Fibroblast of peridontal ligament (primary cell): ENCODE measurements around the gene ADGRF1.

ENCODE experiments used
- DNase-seq: peaks from one replicate; pipeline ENCODE4 v3.0.0-alpha.2; 2010; ENCODE audit errors: extremely low read depth

ADGRF1 gene

GRCh38 chr6:46979206-46979605 is 62.9 kb downstream of the ADGRF1 start:
- no peak for DNase-seq

DNA sequence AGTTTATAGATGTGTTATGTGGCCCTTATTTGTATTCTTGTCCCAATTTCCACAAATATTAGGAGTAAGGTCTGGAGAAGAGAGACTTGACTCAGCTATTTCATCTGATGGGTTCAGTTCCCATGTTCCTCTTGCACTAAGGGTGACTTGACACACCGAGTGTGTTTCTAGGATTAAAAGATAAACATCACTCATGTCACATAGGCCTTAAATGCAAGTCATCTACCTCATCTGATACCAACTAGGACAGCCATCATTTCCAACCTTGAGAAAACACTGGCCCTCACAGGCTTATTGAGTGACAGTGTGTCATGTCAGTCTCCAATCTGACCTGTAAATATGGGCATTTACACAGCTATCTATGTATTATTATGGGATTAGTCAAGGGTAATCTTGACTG is 67.3 kb downstream of the ADGRF1 start:
- no peak for DNase-seq

DNA sequence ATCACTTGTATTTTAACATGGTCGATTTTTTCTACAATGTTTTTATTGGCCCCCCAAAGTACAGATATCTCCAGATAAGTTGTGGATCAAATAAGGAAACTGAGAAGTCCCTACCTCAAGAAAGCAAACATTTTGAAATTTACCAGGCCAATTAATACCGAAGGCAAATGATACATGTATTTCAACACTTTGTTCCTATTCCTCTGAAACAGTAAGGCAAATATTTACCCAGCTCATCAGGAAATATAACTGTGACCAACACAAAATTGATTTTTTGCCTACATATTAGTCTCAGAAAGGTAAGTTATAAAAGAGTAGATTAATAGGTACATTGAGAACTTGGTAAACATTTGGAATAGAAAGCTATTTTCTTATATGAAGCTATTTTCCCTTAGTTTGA is 69.1 kb downstream of the ADGRF1 start:
- DNase-seq: no peak

DNA sequence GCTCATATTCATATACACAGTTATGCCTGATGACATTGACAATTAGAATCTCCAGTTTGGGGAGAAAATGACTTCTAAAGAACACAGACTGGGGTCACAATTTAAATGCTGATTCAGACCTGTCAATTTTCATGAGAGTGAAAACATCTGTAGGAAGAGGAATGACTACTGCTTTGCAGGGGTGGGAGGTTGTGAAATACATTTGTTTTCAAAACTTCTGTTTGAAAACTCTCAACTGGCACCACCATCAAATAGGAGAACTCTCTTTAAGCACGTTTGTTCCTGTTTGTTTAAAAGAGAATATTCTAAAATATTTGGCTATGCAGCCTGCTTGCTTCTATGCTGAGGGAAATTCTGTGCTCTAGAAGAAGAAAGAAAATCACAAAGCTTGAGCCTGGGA is 69.6 kb downstream of the ADGRF1 start:
- no peak for DNase-seq

GRCh38 chr6:46969206-46969605 is 72.9 kb downstream of the ADGRF1 start:
- no peak for DNase-seq

- DNase-seq: no peak
Observed at GRCh38 chr6:46967826-46968349, 74.2 kb downstream of the ADGRF1 start.

GRCh38 chr6:46964716-46965519 is 77.2 kb downstream of the ADGRF1 start:
- no peak for DNase-seq

DNA sequence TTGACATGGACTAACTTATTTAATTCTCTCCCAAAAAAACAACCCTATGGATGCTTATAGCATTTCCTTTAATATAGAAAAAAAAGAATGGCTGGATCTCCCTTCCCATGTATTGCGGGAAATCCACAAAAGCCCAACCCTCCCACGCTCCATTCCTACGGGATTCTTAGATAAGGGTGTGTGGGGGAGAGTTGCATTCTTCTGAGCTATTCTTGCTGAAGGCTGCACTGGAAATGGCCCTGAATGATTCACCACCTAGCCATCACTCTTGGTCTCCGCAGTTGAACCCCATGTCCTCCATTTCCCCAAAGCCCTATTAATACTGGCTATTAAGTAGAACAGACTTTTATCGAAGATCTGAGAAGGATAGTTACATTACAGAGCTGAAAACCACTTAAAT is 78.5 kb downstream of the ADGRF1 start:
- no peak for DNase-seq

DNA sequence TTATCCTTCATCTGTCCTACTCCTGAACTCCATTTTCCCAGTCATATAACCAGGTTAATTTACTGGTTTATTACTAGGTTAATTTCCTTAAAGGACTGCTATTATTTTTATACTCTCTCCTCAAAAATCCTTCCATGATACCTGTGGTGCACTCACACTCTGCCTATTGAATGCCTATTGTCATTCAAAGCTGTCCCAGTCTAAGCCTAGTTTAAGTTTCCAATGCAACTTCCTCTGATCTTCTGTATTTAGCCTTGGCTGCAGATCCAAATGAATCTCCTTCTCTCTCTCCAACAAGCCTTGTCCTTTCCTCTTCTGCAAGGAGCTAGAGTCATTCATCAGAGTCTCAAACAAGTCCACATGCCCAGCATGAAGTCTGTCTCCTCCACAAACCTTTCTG is 79.1 kb downstream of the ADGRF1 start:
- DNase-seq: no peak

DNA sequence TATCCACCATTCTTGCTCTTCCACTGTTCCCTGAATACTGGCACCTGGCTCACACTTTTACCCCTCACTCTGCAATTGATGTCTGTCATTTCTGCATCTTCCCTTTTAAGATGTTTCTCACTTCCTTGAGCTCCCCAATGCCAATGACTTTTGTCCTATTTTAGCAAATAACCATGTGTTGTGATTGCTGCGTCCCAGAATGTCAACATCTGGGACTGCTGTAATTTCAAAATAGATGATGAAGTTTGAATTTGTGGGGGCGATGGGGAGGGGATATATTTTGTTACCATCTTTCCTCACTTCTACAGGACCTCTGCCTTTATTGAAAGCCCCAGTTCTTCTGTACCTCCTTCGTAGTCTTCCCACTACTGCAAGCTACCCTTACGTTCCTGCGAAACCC is 80.4 kb downstream of the ADGRF1 start:
- DNase-seq: no peak

DNA sequence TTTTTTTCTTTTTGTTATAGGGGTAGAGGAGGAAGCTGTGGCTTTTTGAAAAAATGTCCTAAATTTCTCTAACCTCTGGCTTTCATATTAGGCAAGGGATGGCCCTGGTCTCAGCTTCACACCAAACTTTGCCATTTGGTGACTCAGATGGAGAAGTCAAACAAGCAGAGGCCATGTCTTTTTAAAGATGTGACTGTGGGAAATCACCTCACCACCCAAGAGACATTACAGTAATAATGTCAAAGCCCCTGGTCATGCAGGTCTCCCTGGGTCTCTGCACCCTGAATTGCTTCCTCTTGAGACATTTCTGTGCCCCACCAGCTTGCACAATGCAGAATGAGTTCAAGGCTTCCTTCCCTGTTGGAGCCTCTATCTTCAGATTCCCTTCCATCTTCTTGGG is 80.9 kb downstream of the ADGRF1 start:
- no peak for DNase-seq

DNA sequence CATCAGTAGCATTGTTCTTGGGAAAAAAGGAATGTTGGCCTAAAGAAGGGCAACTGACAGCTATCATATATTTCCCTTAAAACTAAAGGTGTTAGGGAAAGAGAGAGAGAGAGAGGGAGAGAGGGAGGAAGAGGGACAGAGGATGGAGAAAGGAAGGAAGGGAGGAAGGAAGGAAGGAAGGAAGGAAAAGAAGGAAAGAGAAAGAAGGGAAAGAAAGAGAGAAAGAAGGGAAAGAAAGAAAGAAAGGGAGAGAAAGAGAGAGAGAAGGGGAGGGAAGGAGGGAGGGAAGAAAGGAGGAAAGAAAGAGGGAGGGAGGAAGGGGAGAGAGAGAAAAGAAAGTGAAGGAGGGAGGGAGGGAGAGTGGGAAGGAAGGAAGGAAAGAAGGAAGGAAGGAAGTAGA is 82.7 kb downstream of the ADGRF1 start:
- no peak for DNase-seq

- no peak for DNase-seq
Observed at GRCh38 chr6:46956409-46956808, 85.7 kb downstream of the ADGRF1 start.

- no peak for DNase-seq
Observed at GRCh38 chr6:46954837-46955451, 87.2 kb downstream of the ADGRF1 start.

DNA sequence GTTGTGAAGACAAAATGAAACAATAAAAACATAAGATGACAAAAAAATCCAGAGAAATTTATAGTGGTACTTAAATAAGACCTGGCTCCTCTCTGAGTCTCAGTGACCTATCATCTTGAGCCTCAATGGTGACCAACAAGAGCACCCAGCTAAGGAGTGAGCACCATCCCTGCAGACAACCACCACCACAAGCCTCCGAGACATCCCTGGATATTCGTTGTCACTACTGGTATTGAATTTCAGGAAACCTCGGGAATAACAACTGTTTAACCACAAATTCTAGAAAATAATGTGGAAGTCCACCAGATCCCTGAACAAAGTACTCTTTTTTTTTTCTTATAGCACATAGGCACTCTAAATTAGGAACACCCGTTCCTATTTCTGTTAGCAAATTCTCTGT is 88.2 kb downstream of the ADGRF1 start:
- DNase-seq: no peak

- DNase-seq: no peak
Observed at GRCh38 chr6:46949632-46950280, 92.4 kb downstream of the ADGRF1 start.

DNA sequence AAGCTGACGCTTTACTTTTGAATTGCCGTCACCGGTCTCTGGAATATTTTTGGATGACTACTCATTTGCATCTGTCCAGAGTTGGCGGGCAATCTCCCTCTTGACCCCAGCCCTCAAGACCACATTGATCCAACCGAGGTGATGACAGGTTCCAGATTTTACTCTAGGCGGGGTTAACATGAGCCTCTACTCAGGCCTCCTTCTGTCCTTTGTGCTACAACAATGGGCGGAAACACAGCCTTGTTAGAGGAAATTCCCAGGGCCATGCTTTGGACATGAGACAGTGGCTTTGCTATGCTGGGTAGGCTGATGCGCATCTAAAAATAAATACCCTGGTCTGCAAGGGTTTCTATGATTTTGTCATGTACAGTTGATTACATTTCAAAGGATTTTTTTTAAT is 93.4 kb downstream of the ADGRF1 start:
- no peak for DNase-seq
